Neutrophil (primary cell): Measurements from ENCODE around the gene MBD6.

Experiments used
- H3K27ac ChIP-seq: fragments of 200-600 bp; sonication (generic); 2 replicates; pipeline ENCODE4 v1.5.1; 2016; ENCODE audit warnings: mild to moderate bottlenecking, moderate library complexity
- H3K27me3 ChIP-seq: fragments of 200-600 bp; sonication (generic); 2 replicates; pipeline ENCODE4 v1.6.0; 2016; ENCODE audit warnings: mild to moderate bottlenecking
- H3K36me3 ChIP-seq: fragments of 200-600 bp; sonication (generic); 2 replicates; pipeline ENCODE4 v1.5.1; 2017
- H3K4me1 ChIP-seq, 2 experiments: fragments of 200-600 bp in 1 of 2; sonication (generic) in 1 of 2; 1 replicate in 1 of 2; 2 replicates in 1 of 2; pipeline versions ENCODE4 v1.5.1 to v1.6.1; 2013 to 2016; ENCODE audit warnings: low read depth in 1 of 2, low read length in 1 of 2, mild to moderate bottlenecking in 1 of 2, moderate library complexity in 1 of 2; ENCODE audit not compliant: control insufficient read depth in 1 of 2, insufficient read depth in 1 of 2
- H3K4me3 ChIP-seq, 2 experiments: fragments of 200-600 bp in 1 of 2; sonication (generic) in 1 of 2; 1 replicate in 1 of 2; 2 replicates in 1 of 2; pipeline ENCODE4 v1.5.1; 2013 to 2016; ENCODE audit warnings: low read depth in 1 of 2, low read length in 1 of 2, mild to moderate bottlenecking in 1 of 2, moderate library complexity in 1 of 2
- H3K9me3 ChIP-seq: fragments of 200-600 bp; sonication (generic); 2 replicates; pipeline ENCODE4 v1.5.1; 2016
- TF ChIP-seq, protein P1 (sequence below): fragments of 200-600 bp; sonication (generic); IDR thresholded peaks from 2 replicates; pipeline ENCODE4 v1.5.1; 2016; ENCODE audit warnings: antibody characterized with exemption

MBD6 gene

DNA sequence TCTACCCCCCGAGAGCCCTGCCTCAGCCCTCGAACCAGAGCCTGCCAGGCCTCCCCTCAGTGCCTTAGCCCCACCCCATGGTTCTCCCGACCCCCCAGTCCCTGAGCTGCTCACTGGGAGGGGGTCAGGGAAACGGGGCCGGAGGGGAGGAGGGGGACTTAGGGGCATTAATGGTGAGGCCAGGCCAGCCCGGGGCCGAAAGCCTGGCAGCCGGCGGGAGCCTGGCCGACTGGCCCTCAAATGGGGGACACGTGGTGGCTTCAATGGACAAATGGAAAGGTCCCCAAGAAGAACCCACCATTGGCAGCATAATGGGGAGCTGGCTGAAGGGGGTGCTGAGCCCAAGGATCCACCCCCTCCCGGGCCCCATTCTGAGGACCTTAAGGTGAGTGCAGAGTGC is 5.6 kb downstream of the MBD6 start:
- H3K4me3 ChIP-seq: no peak overlapping the region
- H3K27me3 ChIP-seq: no peaks in the 10 kb centered on the region
- TF ChIP-seq, protein P1, sequence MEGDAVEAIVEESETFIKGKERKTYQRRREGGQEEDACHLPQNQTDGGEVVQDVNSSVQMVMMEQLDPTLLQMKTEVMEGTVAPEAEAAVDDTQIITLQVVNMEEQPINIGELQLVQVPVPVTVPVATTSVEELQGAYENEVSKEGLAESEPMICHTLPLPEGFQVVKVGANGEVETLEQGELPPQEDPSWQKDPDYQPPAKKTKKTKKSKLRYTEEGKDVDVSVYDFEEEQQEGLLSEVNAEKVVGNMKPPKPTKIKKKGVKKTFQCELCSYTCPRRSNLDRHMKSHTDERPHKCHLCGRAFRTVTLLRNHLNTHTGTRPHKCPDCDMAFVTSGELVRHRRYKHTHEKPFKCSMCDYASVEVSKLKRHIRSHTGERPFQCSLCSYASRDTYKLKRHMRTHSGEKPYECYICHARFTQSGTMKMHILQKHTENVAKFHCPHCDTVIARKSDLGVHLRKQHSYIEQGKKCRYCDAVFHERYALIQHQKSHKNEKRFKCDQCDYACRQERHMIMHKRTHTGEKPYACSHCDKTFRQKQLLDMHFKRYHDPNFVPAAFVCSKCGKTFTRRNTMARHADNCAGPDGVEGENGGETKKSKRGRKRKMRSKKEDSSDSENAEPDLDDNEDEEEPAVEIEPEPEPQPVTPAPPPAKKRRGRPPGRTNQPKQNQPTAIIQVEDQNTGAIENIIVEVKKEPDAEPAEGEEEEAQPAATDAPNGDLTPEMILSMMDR: no peak
- peak overlapping the region; percentile 100 for H3K27ac ChIP-seq
- H3K36me3 ChIP-seq: peaks cover 92% of the 10 kb centered on the region
- H3K4me1 ChIP-seq: peaks cover 20 to 26% of the 10 kb centered on the region in 2 experiments
- no peaks in the 10 kb centered on the region for H3K9me3 ChIP-seq

DNA sequence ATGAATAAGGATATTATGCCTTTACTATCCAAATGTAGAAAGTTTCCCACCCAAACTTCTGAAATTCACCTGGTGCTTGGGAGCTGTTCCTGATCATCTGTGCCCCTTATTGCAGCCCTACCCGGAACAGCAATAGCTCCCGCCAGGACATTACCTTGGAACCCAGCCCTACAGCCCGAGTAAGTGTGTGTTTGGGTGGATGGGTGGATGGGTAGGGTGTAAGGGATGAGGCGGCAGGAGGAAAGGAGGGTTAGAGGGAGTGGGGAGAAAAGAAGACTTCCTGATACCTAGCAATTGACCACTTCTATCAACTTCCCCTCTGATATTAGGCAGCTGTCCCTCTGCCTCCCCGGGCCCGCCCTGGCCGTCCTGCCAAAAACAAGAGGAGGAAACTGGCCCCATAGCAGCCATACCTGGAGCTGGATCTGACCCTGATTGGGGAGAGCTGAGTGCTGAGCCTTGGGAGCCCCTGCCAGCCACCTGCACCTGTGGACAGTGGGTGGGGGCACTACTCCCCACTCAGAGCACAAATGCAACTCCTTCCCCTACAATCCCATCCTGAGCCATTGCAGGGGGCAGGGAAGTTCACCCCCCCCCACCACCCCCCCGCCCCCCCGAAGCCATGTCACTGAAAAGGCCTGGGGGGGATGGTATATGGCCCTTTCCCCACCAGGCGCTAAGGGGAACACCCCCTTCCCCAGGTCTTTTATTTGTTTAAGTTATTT is 6.4 kb downstream of the MBD6 start:
- Histone ChIP-seq H3K4me3 (no peak overlapping the region), H3K9me3 (no peaks in the 10 kb centered on the region), H3K27ac (peak overlapping the region; percentile 100), H3K4me1 (peaks cover 12 to 18% of the 10 kb centered on the region in 2 experiments), H3K27me3 (no peaks in the 10 kb centered on the region), H3K36me3 (peaks cover 100% of the 10 kb centered on the region)
- TF ChIP-seq, protein P1: no peak

- H3K9me3 ChIP-seq: no peaks in the 10 kb centered on the region
- peak overlapping the region; percentile 100 for H3K27ac ChIP-seq
- no peak overlapping the region for H3K4me3 ChIP-seq
- no peaks in the 10 kb centered on the region for H3K27me3 ChIP-seq
- peaks cover 4 to 10% of the 10 kb centered on the region in 2 experiments for H3K4me1 ChIP-seq
- H3K36me3 ChIP-seq: peaks cover 100% of the 10 kb centered on the region
- TF ChIP-seq, protein P1: no peak
Observed at GRCh38 chr12:57529831-57530230, 7.2 kb downstream of the MBD6 start.

DNA sequence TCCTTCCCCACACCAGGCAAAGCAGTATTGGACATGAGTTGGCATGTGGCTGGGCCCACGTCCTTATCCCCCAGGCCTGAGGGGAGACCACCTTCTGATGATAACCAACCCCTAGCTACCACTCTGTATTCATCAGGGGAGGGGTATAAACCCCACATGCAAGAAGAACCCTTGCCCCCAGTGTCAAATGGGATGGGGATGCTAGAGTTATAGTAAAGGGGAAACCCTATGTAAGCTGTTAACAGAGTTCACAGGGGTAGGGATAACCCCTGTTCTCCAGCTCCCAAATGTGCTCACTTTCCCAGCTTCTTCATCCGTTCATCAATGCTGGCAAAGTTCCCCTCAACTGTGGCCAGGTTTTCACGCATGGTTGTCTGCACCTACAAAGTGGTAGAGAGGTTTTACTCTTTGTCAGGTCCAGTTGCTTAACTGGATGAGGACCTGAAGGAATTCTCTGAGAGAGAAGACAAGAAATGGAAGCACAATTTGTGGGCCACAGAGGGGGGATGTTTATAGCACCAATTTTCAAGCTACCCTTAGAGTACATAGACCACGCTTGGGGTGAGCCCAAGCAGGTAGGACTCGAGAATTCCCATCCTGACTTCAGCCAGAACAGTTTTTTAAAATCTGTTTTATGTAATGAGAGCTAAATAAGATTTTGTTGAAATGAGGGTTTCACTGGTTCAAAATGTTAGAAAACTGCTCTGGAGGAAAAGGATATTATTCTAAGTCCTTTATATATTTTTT is 7.9 kb downstream of the MBD6 start:
- Histone ChIP-seq H3K4me3 (no peak overlapping the region), H3K36me3 (peaks cover 100% of the 10 kb centered on the region), H3K4me1 (peaks cover 0 to 3% of the 10 kb centered on the region in 2 experiments), H3K27me3 (no peaks in the 10 kb centered on the region), H3K9me3 (no peaks in the 10 kb centered on the region), H3K27ac (peak overlapping the region; percentile 100)
- TF ChIP-seq, protein P1: no peak

DNA sequence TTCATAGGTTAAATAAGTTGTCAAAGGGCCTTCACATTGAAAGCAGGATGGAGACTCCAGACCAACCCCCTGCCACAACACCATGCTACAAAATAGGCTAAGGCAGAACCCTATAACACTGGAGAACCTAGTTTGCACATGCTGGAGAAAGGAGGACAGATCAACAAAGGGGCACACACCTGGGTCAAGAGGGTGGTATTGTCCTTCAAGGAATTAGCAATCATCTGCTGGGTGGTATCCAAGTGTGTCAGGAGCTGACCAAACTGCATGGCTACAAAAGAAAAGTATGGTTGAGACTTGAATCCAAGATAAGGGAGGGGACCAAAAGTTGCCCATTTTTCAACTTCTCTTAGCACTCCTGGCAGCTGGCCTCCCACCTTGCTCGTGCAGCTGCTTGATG is 9.2 kb downstream of the MBD6 start:
- TF ChIP-seq, protein P1: no peak
- no peak overlapping the region for H3K4me3 ChIP-seq
- H3K36me3 ChIP-seq: peaks cover 99% of the 10 kb centered on the region
- no peaks in the 10 kb centered on the region for H3K4me1 ChIP-seq
- no peaks in the 10 kb centered on the region for H3K9me3 ChIP-seq
- peak overlapping the region; percentile 35 for H3K27ac ChIP-seq
- no peaks in the 10 kb centered on the region for H3K27me3 ChIP-seq
